ENCODE results near the gene PPP2R5C. TPM values are rescaled to one million over a fixed set of nuclear protein-coding genes. Genes with fewer than 3 reads are reported as not detected.
A peak's percentile ranks its signal among the peaks of the same experiment; 100 is the strongest.

PPP2R5C gene
- total and polyA plus RNA-seq, 9 of the 15 experiments (the other 6 are each of a cell fraction or from before 2014, with no cell fraction given), result 284 to 617 (median 395) TPM

GRCh38 chr14:101972126-101972866 is 210.8 kb downstream of the PPP2R5C start (continued):
- TF ChIP-seq YY1 (IDR thresholded peaks at IDR 0.05; ENCODE audit: borderline replicate concordance in 1 of 3, control insufficient read depth in 1 of 3, extremely low read depth in 1 of 3, insufficient read depth in 3 of 3, insufficient read length in 1 of 3, insufficient replicate concordance in 2 of 3, low read depth in 1 of 3, low read length in 2 of 3), result no peak
- TF ChIP-seq ATF7 (IDR thresholded peaks at IDR 0.05), result peak; percentile 91
- no peak for TF ChIP-seq PTBP1 (IDR thresholded peaks at IDR 0.05; ENCODE audit: low read depth, low read length)
- 0 out of 2 replicates have a peak, but pooled peaks have one; percentile 34 for TF ChIP-seq MYNN (IDR thresholded peaks at IDR 0.05)
- no peak for TF ChIP-seq MYNN (CRISPR knock-in tag; IDR thresholded peaks at IDR 0.05)
- TF ChIP-seq JUN (IDR thresholded peaks at IDR 0.05; ENCODE audit: borderline replicate concordance, low read depth, low read length), result peak; percentile 95
- TF ChIP-seq JUN (CRISPR knock-in tag; IDR thresholded peaks at IDR 0.05; ENCODE audit: borderline replicate concordance), result no peak
- peak; percentile 73 for TF ChIP-seq JUNB (CRISPR knock-in tag; conservative IDR thresholded peaks at IDR 0.05)
- no peak; a peak in 1 of 4 replicates for TF ChIP-seq ZNF318 (IDR thresholded peaks at IDR 0.05; ENCODE audit: borderline replicate concordance in 1 of 2, low read depth in 1 of 2)
- no peak for TF ChIP-seq ZNF324 (CRISPR knock-in tag; IDR thresholded peaks at IDR 0.05)
- TF ChIP-seq MAFF (IDR thresholded peaks at IDR 0.05; ENCODE audit: low read length), result no peak; the same call in 1 of the 2 replicates
- no peak; a peak in 1 of 4 replicates for TF ChIP-seq RCOR1 (IDR thresholded peaks at IDR 0.05; ENCODE audit: borderline replicate concordance in 1 of 2, low read depth in 2 of 2, low read length in 2 of 2)
- no peak for TF ChIP-seq POLR2B (IDR thresholded peaks at IDR 0.05; ENCODE audit: low read depth, partially characterized antibody)
- no peak for TF ChIP-seq CBX5 (IDR thresholded peaks at IDR 0.05; ENCODE audit: borderline replicate concordance, low read depth)
- TF ChIP-seq ZNF253 (CRISPR knock-in tag; conservative IDR thresholded peaks at IDR 0.05), result no peak
